RCC 7860 (cell line): ENCODE results near the gene SRRD.

ENCODE experiments used
- DNase-seq: peaks from one replicate; pipeline ENCODE4 v3.0.0-alpha.2; 2015; ENCODE audit warnings: low spot score
- FAIRE-seq: peaks from 2 replicates; lab custom pipeline; 2012; peaks lifted over from hg19 to GRCh38; lab: Jason Lieb, UNC

The SRRD gene

DNA sequence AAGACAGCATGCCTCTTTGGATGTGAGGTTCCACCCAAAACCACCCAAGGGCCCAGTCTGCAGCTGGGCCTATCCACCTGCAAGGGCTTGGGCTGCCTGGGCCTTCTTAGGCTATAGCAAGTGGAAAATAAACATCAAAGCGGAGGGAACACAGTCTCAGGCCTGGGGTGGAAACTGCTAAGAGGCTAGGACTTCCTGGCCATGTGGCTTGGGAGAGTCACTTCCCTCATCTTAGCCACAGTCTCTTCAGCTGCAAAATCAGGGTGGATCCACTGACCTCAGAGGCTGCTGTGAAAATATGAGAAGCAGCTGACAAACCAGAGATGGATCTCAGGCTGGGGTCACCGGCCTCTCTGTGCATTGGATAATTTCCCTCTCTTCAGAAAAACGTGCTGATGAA lies 59.2 kb downstream of the SRRD start:
- no peak for FAIRE-seq

More for the DNA sequence above, 59.2 kb downstream of the SRRD start:
- DNase-seq: no peak
